NCI-H1417 (cell line): ENCODE results near the gene PROZ.
"Not testable (repeated sequence)": the region's sequence is repeated elsewhere in the genome, so short reads cannot be mapped to it uniquely, and the experiment has no call there.

Experiments
- DNase-seq, 3 experiments: peaks; one replicate each; lab custom pipeline; 2025; lab: John Stamatoyannopoulos, UW

PROZ gene

GRCh38 chr13:113155201-113155600 is 3.2 kb upstream of the PROZ start:
- DNase-seq: no peak

- DNase-seq: no peak
Measured at GRCh38 chr13:113155982-113156655, 2.3 kb upstream of the PROZ start.

- DNase-seq: no peak
Measured at GRCh38 chr13:113157206-113157928, 1.1 kb upstream of the PROZ start.

- no peak for DNase-seq
Measured at GRCh38 chr13:113158946-113159345, 498 bp downstream of the PROZ start.

- no peak for DNase-seq
Measured at GRCh38 chr13:113159701-113160100, 1.3 kb downstream of the PROZ start.

GRCh38 chr13:113160983-113161382 is 2.5 kb downstream of the PROZ start:
- no peak for DNase-seq

- DNase-seq: peak in 2 of 3 experiments; percentile 24 to 43
Measured at GRCh38 chr13:113161433-113161832, 3.0 kb downstream of the PROZ start.

- not testable (repeated sequence) for DNase-seq
Measured at GRCh38 chr13:113161975-113162374, 3.5 kb downstream of the PROZ start.

- peak in 2 of 3 experiments; percentile 62 to 69 for DNase-seq
Measured at GRCh38 chr13:113162783-113163685, 4.6 kb downstream of the PROZ start.

GRCh38 chr13:113164492-113164891 is 6.0 kb downstream of the PROZ start:
- DNase-seq: no peak

GRCh38 chr13:113166266-113166665 is 7.8 kb downstream of the PROZ start:
- DNase-seq: no peak

- DNase-seq: peak in 1 of 3 experiments; percentile 13
Measured at GRCh38 chr13:113166681-113167080, 8.2 kb downstream of the PROZ start.

- no peak for DNase-seq
Measured at GRCh38 chr13:113167155-113167554, 8.7 kb downstream of the PROZ start.

- DNase-seq: no peak
Measured at GRCh38 chr13:113167575-113167974, 9.1 kb downstream of the PROZ start.

GRCh38 chr13:113168211-113168610 is 9.8 kb downstream of the PROZ start:
- no peak for DNase-seq

GRCh38 chr13:113169277-113170272 is 11.1 kb downstream of the PROZ start:
- DNase-seq: peak in 2 of 3 experiments; percentile 46 to 62

GRCh38 chr13:113170511-113170910 is 12.1 kb downstream of the PROZ start:
- DNase-seq: no peak

GRCh38 chr13:113171250-113172125 is 13.0 kb downstream of the PROZ start:
- DNase-seq: peak in 1 of 3 experiments; percentile 45

- DNase-seq: no peak
Measured at GRCh38 chr13:113172419-113172926, 14.0 kb downstream of the PROZ start.

GRCh38 chr13:113176280-113176679 is 17.8 kb downstream of the PROZ start:
- DNase-seq: no peak
